Psoas muscle (tissue), 8 donors: ENCODE results near the gene DNAH1. TPM values are rescaled to one million over a fixed set of nuclear protein-coding genes. Genes with fewer than 3 reads are reported as not detected.
"Not testable (repeated sequence)": the region's sequence is repeated elsewhere in the genome, so short reads cannot be mapped to it uniquely, and the experiment has no call there.

Source experiments
- ATAC-seq, 4 donors: fragments of 200-7000 bp; cut with Tn5 transposase; one replicate each; pipeline ENCODE4 v1.9.1; 2020; ENCODE audit warnings: moderate library complexity in 3 of 4, mild to moderate bottlenecking in 2 of 4
- DNase-seq, 2 donors: peaks; one replicate each; pipeline ENCODE4 v3.0.0-alpha.2; 2020
- H3K27ac ChIP-seq: fragments of 200-600 bp; one replicate; pipeline ENCODE4 v1.8.0; 2022
- H3K27me3 ChIP-seq, 3 donors: fragments of 200-600 bp in 1 of 3; one replicate each; pipeline versions ENCODE4 v1.6.1 to v1.8.0; 2013 to 2022; ENCODE audit warnings: low read length in 2 of 3, mild to moderate bottlenecking in 2 of 3, moderate library complexity in 1 of 3; ENCODE audit not compliant: insufficient read depth in 3 of 3
- H3K36me3 ChIP-seq, 2 donors: fragments of 200-600 bp in 1 of 2; one replicate each; pipeline versions ENCODE4 v1.6.1 to v1.8.0; 2013 to 2022; ENCODE audit warnings: low read depth in 1 of 2, mild to moderate bottlenecking in 1 of 2, moderate library complexity in 1 of 2; ENCODE audit not compliant: insufficient read depth in 1 of 2
- H3K4me1 ChIP-seq: fragments of 200-600 bp; one replicate; pipeline ENCODE4 v1.8.0; 2022
- H3K4me3 ChIP-seq: fragments of 200-600 bp; one replicate; pipeline ENCODE4 v1.8.0; 2022; ENCODE audit warnings: mild to moderate bottlenecking
- H3K9me3 ChIP-seq: fragments of 200-600 bp; one replicate; pipeline ENCODE4 v1.8.0; 2022
- WGBS, 3 donors: extraction: QIAGEN DNeasy Blood & Tissue Kit; methylation state at CpG; one replicate each; pipeline versions ENCODE4 v1.1.6 to v1.1.7; 2013; 5-methylcytosine and 5-hydroxymethylcytosine counted together
- intact Hi-C, 2 donors: fragments of 100-400 bp; cut with DNase I; formaldehyde crosslinking; loops; one replicate each; pipeline versions ENCODE4 v1.11.0 to v1.14.2; 2022
- long read RNA-seq, 2 donors: library from polyadenylated mRNA; unstranded; transcript quantifications; one replicate each; pipeline ENCODE4 v2.0.0, GENCODE V29; 2021
- polyA plus RNA-seq, 3 donors: library from polyadenylated mRNA; stranded (reverse); fragments of 200-250 nt; gene quantifications; one replicate each; pipeline ENCODE4 v1.2.3, GENCODE V29; 2013
- total RNA-seq, 4 donors: library from RNA; stranded (reverse); fragmentation: NEBNext Ultra II Directional in 2 of 4; extraction: Animal tissue kit (Norgen Biotek cat#: 25700) in 2 of 4; gene quantifications; one replicate each; pipeline versions ENCODE4 v1.2.1 to v1.2.4, GENCODE V29; 2021 to 2023
- TF ChIP-seq, protein P1 (sequence below): fragments of 200-600 bp; IDR thresholded peaks from one replicate; pipeline ENCODE4 v1.8.0; 2022; ENCODE audit warnings: antibody characterized with exemption
- donor health status: healthy with polysubstance abuse.
- donor health status: DM: no; HTN: no; CAD: no; lungs with moderate emphysema.
- donor health status: Bipolar disorder and iron deficiency.
- donor health status: healthy.
- donor health status: DM: yes; HTN: yes; CAD: no.
- donor health status: DM: no; HTN: no; CAD: no.
- donor health status: DM: no; HTN: no; CAD: no.
- donor health status: DM: yes; HTN: yes; CAD: no.

DNAH1 gene
- total RNA-seq, result 1 to 10 TPM; 2.4 to 4.1 (median 3.0) TPM
- 1 to 10 TPM in 2 of 3 donors, under 1 TPM in 1; 0.77 to 1.8 (median 1.2) TPM for polyA plus RNA-seq
- long read RNA-seq, donor 1, result 0 reads
- long read RNA-seq, donor 2, partial matches to known transcripts, result 0 of 2 reads
- long read RNA-seq, donor 2, other reads (novel, unspliced or antisense), result 2 of 2 reads

DNA sequence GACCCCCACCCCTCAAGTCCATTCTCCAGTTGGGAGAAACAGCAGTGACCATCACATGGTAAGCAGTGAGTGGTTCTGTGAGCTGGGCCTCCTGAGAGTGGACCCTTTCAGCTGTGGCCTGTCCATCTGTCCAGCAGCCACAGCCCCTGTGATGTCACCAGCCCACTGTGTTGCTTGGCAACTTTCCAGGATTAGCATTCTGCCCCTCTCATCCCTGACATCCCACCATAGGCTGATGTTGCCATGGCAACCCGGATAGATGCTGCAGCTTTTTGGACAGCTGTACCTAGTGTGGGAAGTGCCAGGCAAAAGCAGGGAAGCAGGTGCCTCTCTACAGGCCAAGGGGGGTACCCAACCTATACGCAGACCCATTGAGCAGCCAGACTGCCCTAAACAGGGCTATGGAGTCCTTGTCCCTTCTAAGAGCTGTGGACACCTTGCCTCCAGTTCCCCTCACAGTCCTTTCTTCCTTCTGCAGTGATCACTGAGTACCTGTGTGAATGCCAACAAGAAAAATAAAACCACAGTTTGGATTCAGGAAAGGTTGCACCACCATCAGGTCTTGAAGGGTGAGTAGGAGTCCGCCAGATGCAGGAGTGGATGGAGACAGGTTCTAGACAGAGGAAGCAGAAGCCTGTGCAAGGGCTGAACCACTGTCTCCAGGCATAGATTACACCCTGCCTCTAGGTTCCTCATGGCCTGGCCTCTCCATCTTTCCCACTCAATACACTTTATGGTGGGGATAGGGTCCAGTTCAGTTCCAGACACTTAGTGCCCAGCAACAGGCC, at the start of gene DNAH1:
DNAH1 (plus strand) TSS at position 343 of the 788 bp plus-strand sequence. CDS start 6,124 bp downstream, outside the sequence.
- DNase-seq (no peak), ATAC-seq (no peak)
- 88 to 95% (median 89%) methylated on average over 3 of the region's 3 CpGs for WGBS, 3 donors
- TF ChIP-seq, protein P1, sequence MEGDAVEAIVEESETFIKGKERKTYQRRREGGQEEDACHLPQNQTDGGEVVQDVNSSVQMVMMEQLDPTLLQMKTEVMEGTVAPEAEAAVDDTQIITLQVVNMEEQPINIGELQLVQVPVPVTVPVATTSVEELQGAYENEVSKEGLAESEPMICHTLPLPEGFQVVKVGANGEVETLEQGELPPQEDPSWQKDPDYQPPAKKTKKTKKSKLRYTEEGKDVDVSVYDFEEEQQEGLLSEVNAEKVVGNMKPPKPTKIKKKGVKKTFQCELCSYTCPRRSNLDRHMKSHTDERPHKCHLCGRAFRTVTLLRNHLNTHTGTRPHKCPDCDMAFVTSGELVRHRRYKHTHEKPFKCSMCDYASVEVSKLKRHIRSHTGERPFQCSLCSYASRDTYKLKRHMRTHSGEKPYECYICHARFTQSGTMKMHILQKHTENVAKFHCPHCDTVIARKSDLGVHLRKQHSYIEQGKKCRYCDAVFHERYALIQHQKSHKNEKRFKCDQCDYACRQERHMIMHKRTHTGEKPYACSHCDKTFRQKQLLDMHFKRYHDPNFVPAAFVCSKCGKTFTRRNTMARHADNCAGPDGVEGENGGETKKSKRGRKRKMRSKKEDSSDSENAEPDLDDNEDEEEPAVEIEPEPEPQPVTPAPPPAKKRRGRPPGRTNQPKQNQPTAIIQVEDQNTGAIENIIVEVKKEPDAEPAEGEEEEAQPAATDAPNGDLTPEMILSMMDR, result no peak
- no peak within 1 kb of the TSS for H3K4me3 ChIP-seq
- H3K36me3 ChIP-seq, result no peaks in the 10 kb centered on the region
- H3K9me3 ChIP-seq, result no peaks in the 10 kb centered on the region
- H3K4me1 ChIP-seq, result peaks cover 6% of the 10 kb centered on the region
- intact Hi-C loops, result no loop called here
- H3K27ac ChIP-seq, result no peak within 1 kb of the TSS
- H3K27me3 ChIP-seq, result no peaks in the 10 kb centered on the region

DNA sequence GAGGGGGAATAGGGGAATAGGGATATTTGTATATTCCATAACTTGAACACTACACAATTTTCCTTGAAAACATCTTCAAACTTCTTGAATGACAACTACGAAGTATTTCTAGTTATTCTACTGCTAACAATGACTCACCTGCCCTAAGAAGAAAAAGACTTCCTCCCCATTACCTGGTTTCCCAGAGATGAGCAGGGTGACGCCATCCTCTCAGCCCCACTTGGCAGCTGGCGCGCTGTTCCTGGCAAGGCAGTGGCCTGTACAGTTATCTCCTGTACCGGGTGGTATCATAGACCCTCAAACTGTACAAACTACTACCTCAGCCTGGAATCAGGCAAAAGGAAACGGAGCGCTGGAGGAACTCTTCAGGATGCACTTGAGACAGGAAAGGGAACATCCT, 48.1 kb upstream of the DNAH1 start:
- intact Hi-C loops, result no loop called here
- Histone ChIP-seq H3K27me3 (no peaks in the 10 kb centered on the region), H3K4me3 (no peak overlapping the region), H3K27ac (no peak overlapping the region), H3K36me3 (peaks cover 19 to 85% of the 10 kb centered on the region in 2 donors), H3K9me3 (no peaks in the 10 kb centered on the region), H3K4me1 (peaks cover 37% of the 10 kb centered on the region)
- TF ChIP-seq, protein P1, result no peak
- DNase-seq (no peak), ATAC-seq (peak in 1 of 4 donors; percentile 34)
- 76 to 79% (median 76%) methylated on average over 7 of the region's 7 CpGs for WGBS, 3 donors

DNA sequence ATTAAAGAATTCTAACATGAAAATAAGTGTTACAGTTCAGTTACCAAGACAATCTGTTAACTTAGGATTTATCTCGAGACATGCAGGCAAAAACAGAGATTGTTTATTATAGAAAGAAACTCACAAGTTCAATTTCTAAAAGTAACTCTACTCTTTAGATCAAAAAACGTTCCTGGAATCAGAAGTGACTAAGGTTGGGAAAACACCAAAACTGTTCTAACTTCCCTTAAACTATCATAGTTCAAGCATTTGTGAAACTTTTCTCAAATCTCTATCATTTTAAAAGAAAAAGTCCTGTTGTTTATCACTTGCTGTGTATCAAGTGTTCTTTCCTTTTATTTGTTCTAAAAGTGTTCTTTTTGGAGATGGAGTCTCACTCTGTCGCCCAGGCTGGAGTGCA, 46.3 kb upstream of the DNAH1 start:
- Histone ChIP-seq H3K36me3 (peaks cover 12 to 78% of the 10 kb centered on the region in 2 donors), H3K9me3 (no peaks in the 10 kb centered on the region), H3K4me3 (no peak overlapping the region), H3K27ac (peak overlapping the region; percentile 51), H3K27me3 (no peaks in the 10 kb centered on the region), H3K4me1 (peaks cover 47% of the 10 kb centered on the region)
- 51 to 70% (median 57%) methylated on average over 3 of the region's 3 CpGs for WGBS, 3 donors
- TF ChIP-seq, protein P1, result no peak
- ATAC-seq (no peak), DNase-seq (no peak)
- intact Hi-C loops, result no loop called here

DNA sequence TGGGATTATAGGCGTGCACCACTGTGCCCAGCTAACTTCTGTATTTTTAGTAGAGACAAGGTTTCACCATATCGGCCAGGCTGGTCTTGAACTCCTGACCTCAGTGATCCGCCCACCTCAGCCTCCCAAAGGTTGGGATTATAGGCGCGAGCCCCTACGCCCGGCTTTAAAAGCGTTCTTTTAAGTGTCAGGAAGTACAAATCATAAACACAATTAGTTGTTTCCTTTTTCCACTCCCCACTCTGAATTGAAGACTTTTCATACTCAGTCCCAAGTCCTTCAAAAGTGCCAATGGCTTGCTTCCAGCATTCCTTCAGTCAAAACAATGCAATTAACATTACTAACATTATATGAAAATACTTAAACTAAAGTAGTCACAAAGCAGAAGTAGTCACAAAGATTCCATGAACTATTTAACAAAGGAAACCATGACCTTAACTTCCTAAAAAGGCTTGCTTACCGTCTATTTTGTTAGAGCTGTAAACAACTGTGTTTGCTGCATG, 45.8 kb upstream of the DNAH1 start:
- 41 to 50% (median 43%) methylated on average over 9 of the region's 9 CpGs for WGBS, 3 donors
- no peak for ATAC-seq
- no peak for DNase-seq
- peak overlapping the region; percentile 51 for H3K27ac ChIP-seq
- peaks cover 11 to 75% of the 10 kb centered on the region in 2 donors for H3K36me3 ChIP-seq
- H3K9me3 ChIP-seq, result no peaks in the 10 kb centered on the region
- H3K4me1 ChIP-seq, result peaks cover 50% of the 10 kb centered on the region
- H3K27me3 ChIP-seq, result no peaks in the 10 kb centered on the region
- intact Hi-C loops, result no loop called here
- H3K4me3 ChIP-seq, result no peak overlapping the region
- TF ChIP-seq, protein P1, result no peak

DNA sequence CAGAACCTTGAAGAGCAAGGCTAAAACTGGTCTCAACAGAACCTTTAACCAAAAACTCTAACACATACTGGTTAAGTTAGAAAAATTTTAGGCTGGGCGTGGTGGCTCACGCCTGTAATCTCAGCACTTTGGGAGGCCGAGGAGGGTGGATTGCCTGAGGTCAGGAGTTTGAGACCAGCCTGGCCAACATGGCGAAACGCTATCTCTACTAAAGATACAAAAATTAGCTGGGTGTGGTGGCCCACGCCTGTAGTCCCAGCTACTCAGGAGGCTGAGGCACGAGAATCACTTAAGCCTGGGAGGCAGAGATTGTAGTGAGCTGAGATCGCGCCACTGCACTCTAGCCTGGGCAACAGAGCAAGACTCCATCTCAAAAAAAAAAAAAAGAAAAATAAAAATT, 43.9 kb upstream of the DNAH1 start:
- peaks cover 5 to 56% of the 10 kb centered on the region in 2 donors for H3K36me3 ChIP-seq
- H3K27ac ChIP-seq, H3K4me3 ChIP-seq, intact Hi-C loops, DNase-seq, ATAC-seq, H3K27me3 ChIP-seq, H3K9me3 ChIP-seq: not testable (repeated sequence)
- peaks cover 69% of the 10 kb centered on the region for H3K4me1 ChIP-seq
- 94 to 97% (median 94%) methylated on average over 9 of the region's 9 CpGs for WGBS, 3 donors
